DOHH2 (cell line): ENCODE results near the gene KIAA1614.

Experiments
- H3F3A ChIP-seq: fragments of 200-600 bp; sonication (generic), shearing (Covaris generic); 2 replicates; pipeline ENCODE4 v1.6.0; 2016; ENCODE audit warnings: antibody characterized with exemption, mild to moderate bottlenecking; ENCODE audit not compliant: control insufficient read depth, insufficient read depth
- H3K27ac ChIP-seq: fragments of 200-600 bp; sonication (generic); 2 replicates; pipeline ENCODE4 v1.5.1; 2014; ENCODE audit warnings: low read depth, mild to moderate bottlenecking, low read length, moderate library complexity
- H3K27me3 ChIP-seq: fragments of 200-600 bp; sonication (generic); 2 replicates; pipeline ENCODE4 v1.6.1; 2014; ENCODE audit warnings: mild to moderate bottlenecking, low read length, mixed read lengths; ENCODE audit not compliant: control insufficient read depth
- H3K36me3 ChIP-seq: fragments of 200-600 bp; sonication (generic); 2 replicates; pipeline ENCODE4 v1.6.1; 2014; ENCODE audit warnings: mild to moderate bottlenecking, low read length, moderate library complexity, mixed read lengths; ENCODE audit not compliant: control insufficient read depth
- H3K4me1 ChIP-seq: fragments of 200-600 bp; sonication (generic); 2 replicates; pipeline ENCODE4 v1.6.1; 2014; ENCODE audit warnings: mild to moderate bottlenecking, low read length, mixed read lengths; ENCODE audit not compliant: control insufficient read depth
- H3K4me2 ChIP-seq: fragments of 200-600 bp; sonication (generic); 2 replicates; pipeline ENCODE4 v1.6.0; 2014; ENCODE audit warnings: mild to moderate bottlenecking, low read length, moderate library complexity
- H3K4me3 ChIP-seq: fragments of 200-600 bp; sonication (generic); 2 replicates; pipeline ENCODE4 v1.5.1; 2014; ENCODE audit warnings: mild to moderate bottlenecking, low read length, mixed read lengths
- H3K79me2 ChIP-seq: fragments of 200-600 bp; sonication (generic); 2 replicates; pipeline ENCODE4 v1.6.1; 2014; ENCODE audit warnings: mild to moderate bottlenecking, low read length, mixed read lengths; ENCODE audit not compliant: control insufficient read depth
- H3K9me2 ChIP-seq: fragments of 200-600 bp; sonication (generic); replicated peaks from 2 replicates; pipeline ENCODE4 v1.6.1; 2014; ENCODE audit warnings: mild to moderate bottlenecking, low read length, mixed read lengths; ENCODE audit not compliant: control insufficient read depth
- H3K9me3 ChIP-seq: fragments of 200-600 bp; sonication (generic); 2 replicates; pipeline ENCODE4 v1.6.1; 2014; ENCODE audit warnings: antibody characterized with exemption, low read length, mixed read lengths; ENCODE audit not compliant: control insufficient read depth, insufficient read depth
- H4K20me1 ChIP-seq: fragments of 200-600 bp; sonication (generic); 2 replicates; pipeline ENCODE4 v1.6.0; 2014; ENCODE audit warnings: low read depth, mild to moderate bottlenecking, antibody characterized with exemption, low read length, moderate library complexity; ENCODE audit not compliant: control insufficient read depth, insufficient read depth
- CTCF ChIP-seq: fragments of 200-600 bp; sonication (generic); IDR thresholded peaks from one replicate; pipeline ENCODE4 v1.5.1; 2014; ENCODE audit warnings: antibody characterized with exemption, mild to moderate bottlenecking, low read depth, low read length; ENCODE audit not compliant: poor library complexity, severe bottlenecking
- EZH2phosphoT487 ChIP-seq: fragments of 200-600 bp; sonication (generic); IDR thresholded peaks from 2 replicates; pipeline ENCODE4 v1.6.1; 2017; ENCODE audit warnings: borderline replicate concordance, mild to moderate bottlenecking, antibody characterized with exemption, low read length, moderate library complexity, mixed read lengths

Gene KIAA1614

GRCh38 chr1:180937624-180938225, 25.0 kb downstream of the KIAA1614 start:
- no peaks in the 10 kb centered on the region for H3F3A ChIP-seq
- TF ChIP-seq CTCF: no peak
- no peak for TF ChIP-seq EZH2phosphoT487
- no peak overlapping the region for H3K4me2 ChIP-seq
- peaks cover 26% of the 10 kb centered on the region for H3K4me1 ChIP-seq
- H4K20me1 ChIP-seq: peaks cover 3% of the 10 kb centered on the region; the same call in 1 of the 2 replicates
- no peaks in the 10 kb centered on the region for H3K9me3 ChIP-seq
- peaks cover 13% of the 10 kb centered on the region for H3K27me3 ChIP-seq
- no peak overlapping the region for H3K4me3 ChIP-seq
- H3K79me2 ChIP-seq: no peaks in the 10 kb centered on the region
- no peaks in the 10 kb centered on the region for H3K9me2 ChIP-seq
- no peaks in the 10 kb centered on the region for H3K36me3 ChIP-seq
- H3K27ac ChIP-seq: no peak overlapping the region

- Histone ChIP-seq H3K79me2 (no peaks in the 10 kb centered on the region), H3K27ac (no peak overlapping the region), H3K4me3 (no peak overlapping the region), H3K4me1 (peaks cover 25% of the 10 kb centered on the region), H3F3A (no peaks in the 10 kb centered on the region), H3K4me2 (no peak overlapping the region), H3K9me2 (no peaks in the 10 kb centered on the region), H3K9me3 (no peaks in the 10 kb centered on the region), H3K27me3 (peaks cover 13% of the 10 kb centered on the region), H4K20me1 (peaks cover 3% of the 10 kb centered on the region; the same call in 1 of the 2 replicates), H3K36me3 (no peaks in the 10 kb centered on the region)
- TF ChIP-seq CTCF (no peak), EZH2phosphoT487 (no peak)
These were observed 26.5 kb downstream of the KIAA1614 start for GRCh38 chr1:180939073-180939710.

- H3K27me3 ChIP-seq: peaks cover 13% of the 10 kb centered on the region
- peaks cover 3% of the 10 kb centered on the region; the same call in 1 of the 2 replicates for H4K20me1 ChIP-seq
- H3K4me2 ChIP-seq: no peak overlapping the region
- no peak overlapping the region for H3K27ac ChIP-seq
- H3K79me2 ChIP-seq: no peaks in the 10 kb centered on the region
- no peaks in the 10 kb centered on the region for H3K9me3 ChIP-seq
- TF ChIP-seq CTCF: no peak
- no peak for TF ChIP-seq EZH2phosphoT487
- H3K9me2 ChIP-seq: no peaks in the 10 kb centered on the region
- H3K4me3 ChIP-seq: no peak overlapping the region
- H3K36me3 ChIP-seq: no peaks in the 10 kb centered on the region
- H3K4me1 ChIP-seq: peaks cover 20% of the 10 kb centered on the region
- no peaks in the 10 kb centered on the region for H3F3A ChIP-seq
These were observed 27.0 kb downstream of the KIAA1614 start for GRCh38 chr1:180939711-180940103.
